A549 (cell line): ENCODE measurements around the gene ABITRAM.

Source experiments
- CTCF ChIP-seq: fragments of >200 bp; sonication (Bioruptor Twin); formaldehyde crosslinking; IDR thresholded peaks from 3 replicates; pipeline ENCODE4 v1.5.1; 2016
- ELK1 ChIP-seq: fragments of 150-350 bp; IDR thresholded peaks from 2 replicates; pipeline ENCODE4 v1.6.1; 2014; ENCODE audit warnings: low read depth, mild to moderate bottlenecking, low read length
- MAFK ChIP-seq: fragments of 450-650 bp; IDR thresholded peaks from 2 replicates; pipeline ENCODE4 v1.6.1; 2014; ENCODE audit not compliant: partially characterized antibody
- MAX ChIP-seq: IDR thresholded peaks from 2 replicates; pipeline ENCODE4 v1.6.1; 2012

- TF ChIP-seq MAX (no peak), ELK1 (no peak), CTCF (no peak), MAFK (no peak)
These were observed 28.7 kb upstream of the ABITRAM start for GRCh38 chr9:108905494-108905893.
